HG02798 (cell line): ENCODE measurements around the gene EVI5.
"Not testable (repeated sequence)": the region's sequence is repeated elsewhere in the genome, so short reads cannot be mapped to it uniquely, and the experiment has no call there.

ENCODE experiments used
- ATAC-seq: cut with Tn5 transposase; IDR thresholded peaks from one replicate; pipeline ENCODE4 v1.9.1; 2021; ENCODE audit warnings: mild to moderate bottlenecking; ENCODE audit not compliant: unreplicated experiment, poor library complexity

EVI5 gene

GRCh38 chr1:92754000-92754718 is 30.7 kb downstream of the EVI5 start:
- no peak for ATAC-seq

DNA sequence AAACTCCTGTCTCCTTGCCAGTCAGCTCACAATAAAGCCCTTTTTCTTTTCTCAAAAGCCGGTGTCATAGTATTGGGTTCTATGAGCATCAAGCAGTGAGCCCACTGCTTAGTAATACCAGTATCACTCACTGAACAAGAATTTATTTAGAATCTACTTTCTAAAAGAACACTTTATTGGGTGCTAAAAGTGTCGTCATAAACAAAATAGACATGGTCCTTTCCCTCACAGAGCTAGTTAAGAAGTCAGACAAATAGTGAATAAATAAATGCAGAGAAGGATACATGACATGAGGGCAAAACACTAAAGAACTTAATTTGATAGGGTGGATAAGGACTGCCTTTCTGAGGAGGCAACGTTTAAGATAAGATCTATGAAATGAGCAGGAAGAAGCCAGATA is 32.2 kb downstream of the EVI5 start:
- no peak for ATAC-seq

DNA sequence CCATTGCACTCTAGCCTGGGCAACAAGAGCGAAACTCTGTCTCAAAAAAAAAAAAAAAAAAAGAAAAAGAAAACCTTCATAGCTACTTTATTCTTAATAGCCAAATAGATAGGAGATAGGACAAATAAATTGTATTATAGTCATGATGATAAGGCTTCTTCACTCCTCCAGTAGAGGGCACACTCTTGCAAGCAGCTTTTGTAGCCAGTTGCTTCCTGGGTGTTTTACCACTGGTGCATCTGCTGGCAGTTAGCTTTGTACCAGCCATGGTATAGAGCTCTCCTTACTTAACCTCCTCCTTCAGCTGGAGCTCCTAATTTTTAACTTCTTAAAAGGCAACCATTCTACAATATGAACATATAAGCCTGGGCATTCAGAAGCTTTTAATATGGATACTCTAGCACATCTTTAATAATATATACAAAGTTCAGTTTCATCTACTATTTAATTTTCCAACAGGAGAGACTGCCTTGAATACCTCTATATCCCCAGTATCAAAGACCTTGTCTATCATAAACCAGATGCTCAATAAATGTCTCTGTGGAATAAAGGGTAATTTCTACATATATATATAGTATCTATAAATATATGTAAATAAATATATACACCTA is 35.8 kb downstream of the EVI5 start:
- ATAC-seq, result peak; percentile 50

- ATAC-seq, result no peak
Observed at GRCh38 chr1:92748138-92748537, 36.8 kb downstream of the EVI5 start.

GRCh38 chr1:92747735-92748134 is 37.2 kb downstream of the EVI5 start:
- no peak for ATAC-seq

DNA sequence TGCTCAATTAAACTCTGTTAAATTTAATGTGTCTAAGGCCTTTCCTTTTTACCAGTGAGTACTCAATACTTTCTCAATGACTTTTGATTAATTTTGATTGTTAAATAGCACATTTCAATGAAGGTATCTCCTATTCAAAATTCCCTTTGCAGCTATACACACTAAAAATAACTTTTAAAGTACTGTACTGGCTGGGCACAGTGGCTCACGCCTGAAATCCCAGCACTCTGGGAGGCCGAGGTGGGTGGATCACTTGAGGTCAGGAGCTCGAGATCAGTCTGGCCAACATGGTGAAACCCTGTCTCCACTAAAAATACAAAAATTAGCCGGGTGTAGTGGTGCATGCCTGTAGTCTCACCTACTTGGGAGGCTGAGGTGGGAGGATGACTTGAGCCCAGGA is 38.7 kb downstream of the EVI5 start:
- ATAC-seq, result not testable (repeated sequence)

DNA sequence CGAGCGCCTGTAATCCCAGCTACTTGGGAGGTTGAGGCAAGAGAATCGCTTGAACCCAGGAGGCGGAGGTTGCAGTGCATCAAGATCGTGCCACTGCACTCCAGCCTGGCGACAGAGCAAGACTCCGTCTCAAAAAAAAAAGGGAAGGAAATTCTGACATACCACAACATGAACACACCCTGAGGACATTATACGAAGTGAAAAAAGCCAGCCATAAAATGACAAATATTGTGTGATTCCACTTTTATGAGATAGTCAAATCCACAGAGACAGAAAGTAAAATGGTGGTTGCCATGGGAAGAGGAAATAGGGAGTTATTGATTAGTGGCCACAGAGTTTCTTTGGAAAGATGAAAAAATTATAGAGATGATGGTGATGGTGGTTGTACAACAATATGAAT is 41.7 kb downstream of the EVI5 start:
- ATAC-seq, result no peak

- ATAC-seq, result no peak
Observed at GRCh38 chr1:92739669-92740524, 45.0 kb downstream of the EVI5 start.

DNA sequence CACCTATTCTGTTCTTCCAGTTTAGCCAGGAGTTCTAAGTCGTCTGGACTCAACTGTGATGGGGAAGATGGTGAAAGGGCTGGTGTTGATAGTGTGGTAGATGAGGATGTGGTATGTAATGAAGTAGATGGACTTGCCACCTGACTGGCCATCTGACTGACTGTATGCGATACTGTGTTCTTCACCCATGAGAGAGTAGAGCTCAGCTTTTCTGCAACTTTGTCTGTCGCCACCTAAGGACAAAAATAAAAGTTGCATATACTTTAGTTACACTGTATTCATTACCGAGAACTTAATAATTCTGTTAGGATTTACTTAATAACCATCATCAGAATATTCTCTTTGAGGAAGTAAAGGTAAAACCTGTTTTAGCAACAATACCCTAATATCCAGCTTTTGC is 48.5 kb downstream of the EVI5 start:
- no peak for ATAC-seq

DNA sequence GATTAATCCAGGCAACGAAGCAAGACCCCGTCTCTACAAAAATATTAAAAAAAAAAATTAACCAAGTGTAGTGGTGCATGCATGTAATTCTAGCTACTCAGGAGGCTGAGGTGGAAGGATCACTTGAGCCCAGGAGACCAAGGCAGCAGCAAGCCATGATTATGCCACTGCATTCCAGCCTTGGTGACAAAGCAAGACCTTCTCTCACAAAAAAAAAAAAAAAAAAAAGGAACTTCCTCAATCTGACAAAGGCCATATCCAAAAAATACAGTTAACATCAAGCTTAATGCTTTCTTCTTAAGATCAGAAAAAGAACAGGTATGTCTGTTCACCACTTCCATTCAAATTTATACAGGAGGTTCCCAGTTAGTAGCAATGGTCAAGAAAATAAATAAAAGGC is 54.4 kb downstream of the EVI5 start:
- no peak for ATAC-seq

- ATAC-seq, result no peak
Observed at GRCh38 chr1:92728697-92729096, 56.2 kb downstream of the EVI5 start.

- not testable (repeated sequence) for ATAC-seq
Observed at GRCh38 chr1:92723713-92724112, 61.2 kb downstream of the EVI5 start.

GRCh38 chr1:92721886-92722285 is 63.0 kb downstream of the EVI5 start:
- no peak for ATAC-seq

- not testable (repeated sequence) for ATAC-seq
Observed at GRCh38 chr1:92721157-92721556, 63.8 kb downstream of the EVI5 start.

DNA sequence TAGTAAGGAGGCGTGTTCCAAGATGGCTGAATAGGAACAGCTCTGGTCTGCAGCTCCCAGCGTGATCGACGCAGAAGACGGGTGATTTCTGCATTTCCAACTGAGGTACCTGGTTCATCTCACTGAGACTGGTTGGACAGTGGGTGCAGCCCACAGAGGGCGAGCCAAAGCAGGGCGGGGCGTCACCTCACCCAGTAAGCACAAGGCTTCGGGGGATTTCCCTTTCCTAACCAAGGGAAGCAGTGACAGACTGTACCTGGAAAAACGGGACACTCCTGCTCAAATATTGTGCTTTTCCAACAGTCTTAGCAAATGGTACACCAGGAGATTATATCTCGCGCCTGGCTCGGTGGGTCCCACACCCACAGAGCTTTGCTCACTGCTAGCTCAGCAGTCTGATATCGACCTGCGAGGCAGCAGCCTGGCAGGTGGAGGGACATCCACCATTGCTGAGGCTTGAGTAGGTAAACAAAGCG is 69.4 kb downstream of the EVI5 start:
- ATAC-seq, result not testable (repeated sequence)

GRCh38 chr1:92713939-92714338 is 71.0 kb downstream of the EVI5 start:
- ATAC-seq, result no peak

DNA sequence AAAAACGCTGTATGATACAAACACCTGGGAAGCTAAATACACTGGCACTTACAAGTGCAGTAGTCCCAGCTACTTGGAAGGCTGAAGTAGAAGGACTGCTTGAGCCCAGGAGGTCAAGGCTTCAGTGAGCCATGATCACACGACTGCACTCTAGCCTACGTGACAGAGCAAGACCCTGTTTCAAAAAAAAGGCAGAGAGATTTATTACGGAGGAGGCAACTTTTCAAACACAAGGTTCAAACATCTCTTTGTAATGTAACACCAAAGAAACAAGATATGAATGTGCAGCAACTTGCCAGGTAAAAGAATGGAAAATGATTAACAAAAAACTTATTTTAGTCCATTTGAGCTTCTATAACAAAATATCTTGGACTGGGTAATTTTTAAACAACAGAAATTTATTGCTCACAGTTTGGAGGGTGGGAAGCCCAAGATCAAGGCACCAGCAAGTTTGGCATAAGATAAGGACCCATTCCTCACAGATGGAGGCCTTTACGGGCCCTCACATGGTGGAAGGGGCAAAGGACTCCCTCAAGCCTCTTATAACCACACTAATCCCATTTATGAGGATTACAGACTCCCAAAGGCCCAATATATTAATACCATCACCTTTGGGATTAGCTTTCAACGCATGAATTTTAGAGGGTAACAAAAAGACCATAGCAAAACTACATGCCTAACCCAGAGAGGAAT is 73.3 kb downstream of the EVI5 start:
- ATAC-seq, result no peak

DNA sequence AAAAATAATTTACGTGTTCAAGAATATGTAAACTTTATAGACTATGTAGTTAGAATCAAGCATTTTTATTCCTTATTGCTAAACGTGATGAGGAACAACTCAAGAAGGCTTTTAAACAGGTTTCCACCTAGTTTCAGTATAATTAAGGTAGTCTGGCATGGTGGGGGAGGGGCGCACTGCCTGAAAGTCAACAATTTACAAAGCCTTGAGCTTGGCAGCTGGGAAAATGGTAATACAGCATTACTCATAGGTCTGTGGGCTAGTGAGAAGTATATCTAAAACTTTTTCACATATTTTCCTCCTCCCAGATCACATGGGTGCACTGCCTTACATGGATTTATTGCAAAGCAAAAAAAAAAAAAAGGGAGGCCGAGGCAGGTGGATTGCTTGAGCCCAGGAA is 75.2 kb downstream of the EVI5 start:
- no peak for ATAC-seq

DNA sequence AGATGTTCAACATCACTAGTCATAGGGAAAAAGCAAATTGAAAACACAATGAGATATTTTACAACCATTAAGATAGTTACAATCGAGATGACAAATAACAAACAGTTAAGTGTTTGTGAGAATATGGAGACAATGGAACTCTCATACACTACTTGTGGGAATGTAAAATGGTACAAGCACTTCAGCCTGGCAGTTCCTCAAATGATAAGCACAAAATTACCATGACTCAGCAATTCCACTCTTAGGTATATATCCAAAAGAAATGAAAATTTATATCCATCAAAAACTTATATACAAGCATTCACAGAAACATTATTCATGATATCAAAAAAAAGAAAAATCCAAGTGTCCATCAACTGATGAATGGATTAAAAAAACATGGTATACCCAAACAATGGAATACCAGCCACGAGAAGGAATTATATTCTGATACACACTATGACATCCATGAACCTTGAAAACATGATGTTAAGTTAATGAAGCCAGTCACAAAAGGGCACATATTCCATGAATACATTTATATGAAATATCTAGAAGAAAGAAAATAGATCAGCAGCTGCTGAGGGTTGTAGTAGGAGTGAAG is 76.4 kb downstream of the EVI5 start:
- no peak for ATAC-seq

DNA sequence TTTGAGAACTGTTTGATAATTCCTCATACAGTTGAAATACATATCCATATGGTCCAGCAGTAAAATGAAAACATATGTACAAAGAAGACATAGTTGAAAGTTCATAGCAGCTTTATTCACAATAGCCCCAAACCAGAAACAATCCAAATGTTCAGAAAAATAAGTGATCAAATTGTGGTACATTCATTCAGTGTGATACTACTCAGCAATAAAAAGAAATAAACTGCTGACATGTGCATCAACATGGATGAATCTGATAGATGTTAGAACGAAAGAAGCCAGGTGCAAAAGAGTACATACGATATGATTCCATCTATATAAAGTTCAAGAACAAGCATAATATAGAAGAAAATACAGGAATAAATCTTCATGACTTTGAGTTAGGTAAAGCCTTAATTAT is 77.2 kb downstream of the EVI5 start:
- no peak for ATAC-seq
